ENCODE data around the gene AOAH. TPM values are rescaled to one million over a fixed set of nuclear protein-coding genes. Genes with fewer than 3 reads are reported as not detected.

The AOAH gene
- total RNA-seq, 1 experiment from 2014 or later: not detected

DNA sequence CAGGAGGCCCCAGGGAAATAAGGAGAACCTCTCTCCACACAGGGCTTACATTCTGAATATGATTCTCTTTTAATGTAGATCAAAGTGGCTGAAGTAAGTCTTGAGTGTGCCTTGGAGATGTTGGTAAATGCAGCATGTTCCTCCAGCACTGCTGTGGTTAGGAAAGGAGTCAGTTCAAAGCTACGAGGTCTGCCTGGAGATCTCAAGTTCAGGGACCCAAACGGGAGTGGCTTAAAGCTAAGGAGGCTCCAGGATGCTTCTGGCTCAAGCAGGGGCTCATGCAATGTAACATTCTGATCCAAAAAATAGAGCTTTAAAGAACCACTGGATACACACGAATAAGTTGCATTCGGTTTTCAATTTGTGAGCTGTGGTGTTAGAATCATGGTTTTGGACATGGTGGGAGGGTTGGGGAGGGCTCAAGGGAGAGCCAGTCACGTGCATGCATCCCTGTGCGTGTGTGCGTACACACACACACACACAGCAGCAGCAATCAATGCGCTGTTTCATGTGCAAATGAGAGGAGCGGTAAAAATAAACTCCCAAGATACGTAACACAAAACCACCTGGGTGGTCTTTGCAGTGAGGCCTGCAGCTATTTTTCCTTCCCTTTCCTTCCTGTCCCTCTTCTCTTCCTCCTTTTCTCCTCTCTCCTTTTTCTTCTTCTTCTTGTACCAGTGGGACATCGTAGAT is 70.5 kb downstream of the AOAH start:
- no TSS peak for BruUV-seq (replicated peaks)
- H3K4me3 Mint-ChIP-seq (ENCODE audit: unreplicated experiment): no peak overlapping the region
- DNase-seq (ENCODE audit: unreplicated experiment): no peak
- POLR2A ChIA-PET: interaction anchor here (0.6 to 1.0 kb wide), 3 partner anchors 15 to 28 kb away, joined by 3 read pairs; no protein-coding TSS in a partner anchor
- CTCF ChIA-PET: interaction anchor here (0.8 to 1.5 kb wide), 3 partner anchors 13 to 164 kb away, joined by 3 read pairs; no protein-coding TSS in a partner anchor
- peak overlapping the region; percentile 27 for H3K27ac Mint-ChIP-seq (ENCODE audit: low read depth, unreplicated experiment)
- intact Hi-C loops (cut with micrococcal nuclease): no loop called here
- peaks cover 6% of the 10 kb centered on the region for H3K36me3 Mint-ChIP-seq (ENCODE audit: insufficient read depth, unreplicated experiment)
- peaks cover 34% of the 10 kb centered on the region for H3K4me1 Mint-ChIP-seq (ENCODE audit: insufficient read depth, unreplicated experiment)
- no peaks in the 10 kb centered on the region for H3K9me3 Mint-ChIP-seq (ENCODE audit: unreplicated experiment)
- no peak for TF ChIP-seq CTCF (IDR thresholded peaks at IDR 0.05; ENCODE audit: unreplicated experiment)
- H3K27me3 Mint-ChIP-seq (ENCODE audit: insufficient read depth, unreplicated experiment): no peaks in the 10 kb centered on the region

DNA sequence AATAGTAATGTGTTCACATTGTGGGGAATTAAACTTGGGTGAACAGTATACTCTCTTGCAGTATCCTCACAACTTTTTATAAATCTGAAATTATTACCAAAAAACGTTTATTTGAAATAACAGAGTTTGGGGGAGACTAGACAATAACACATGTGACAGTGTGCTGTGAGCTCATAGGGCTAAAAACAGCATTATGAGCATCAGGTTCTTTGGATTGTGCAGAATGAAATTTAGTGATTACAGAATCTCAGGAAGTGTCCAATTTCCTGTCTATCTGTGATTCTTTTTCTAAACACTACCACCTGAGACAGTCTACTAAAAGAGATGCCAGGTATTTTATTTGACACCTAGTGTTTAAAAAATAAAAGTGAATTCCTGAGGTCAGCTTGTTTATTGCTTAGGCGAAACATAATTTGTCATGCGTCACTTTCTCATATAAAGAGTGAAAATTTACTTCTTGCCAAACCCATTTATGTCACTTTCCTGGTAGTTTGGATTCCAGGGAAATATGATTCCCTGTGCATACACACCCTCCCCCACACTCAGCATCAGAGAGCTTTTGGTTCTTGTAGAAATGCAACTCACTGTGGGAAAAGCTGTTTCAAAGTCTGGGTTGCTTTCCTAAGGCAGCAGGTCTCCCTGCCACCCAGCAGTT is 71.2 kb downstream of the AOAH start:
- Mint-ChIP-seq H3K4me1 (ENCODE audit: insufficient read depth, unreplicated experiment) (peaks cover 31% of the 10 kb centered on the region), H3K9me3 (ENCODE audit: unreplicated experiment) (no peaks in the 10 kb centered on the region), H3K27me3 (ENCODE audit: insufficient read depth, unreplicated experiment) (no peaks in the 10 kb centered on the region), H3K27ac (ENCODE audit: low read depth, unreplicated experiment) (peak overlapping the region; percentile 27), H3K4me3 (ENCODE audit: unreplicated experiment) (no peak overlapping the region), H3K36me3 (ENCODE audit: insufficient read depth, unreplicated experiment) (peaks cover 6% of the 10 kb centered on the region)
- ChIA-PET CTCF (interaction anchor here (0.8 to 1.5 kb wide), 3 partner anchors 12 to 163 kb away, joined by 3 read pairs; no protein-coding TSS in a partner anchor), POLR2A (interaction anchor here (0.6 to 1.0 kb wide), 3 partner anchors 15 to 27 kb away, joined by 3 read pairs; no protein-coding TSS in a partner anchor)
- BruUV-seq (replicated peaks): no TSS peak
- intact Hi-C loops (cut with micrococcal nuclease): no loop called here
- peak; percentile 81 for DNase-seq (ENCODE audit: unreplicated experiment)
- no peak for TF ChIP-seq CTCF (IDR thresholded peaks at IDR 0.05; ENCODE audit: unreplicated experiment)

GRCh38 chr7:36652431-36652830 is 71.9 kb downstream of the AOAH start:
- TF ChIP-seq CTCF (IDR thresholded peaks at IDR 0.05; ENCODE audit: unreplicated experiment): no peak
- H3K4me1 Mint-ChIP-seq (ENCODE audit: insufficient read depth, unreplicated experiment): peaks cover 31% of the 10 kb centered on the region
- no TSS peak for BruUV-seq (replicated peaks)
- H3K36me3 Mint-ChIP-seq (ENCODE audit: insufficient read depth, unreplicated experiment): peaks cover 6% of the 10 kb centered on the region
- H3K27ac Mint-ChIP-seq (ENCODE audit: low read depth, unreplicated experiment): peak overlapping the region; percentile 73
- intact Hi-C loops (cut with micrococcal nuclease): no loop called here
- POLR2A ChIA-PET: no interaction called here
- H3K4me3 Mint-ChIP-seq (ENCODE audit: unreplicated experiment): no peak overlapping the region
- no peaks in the 10 kb centered on the region for H3K27me3 Mint-ChIP-seq (ENCODE audit: insufficient read depth, unreplicated experiment)
- DNase-seq (ENCODE audit: unreplicated experiment): no peak
- no peaks in the 10 kb centered on the region for H3K9me3 Mint-ChIP-seq (ENCODE audit: unreplicated experiment)
- CTCF ChIA-PET: no interaction called here

- Mint-ChIP-seq H3K36me3 (ENCODE audit: insufficient read depth, unreplicated experiment) (peaks cover 6% of the 10 kb centered on the region), H3K27ac (ENCODE audit: low read depth, unreplicated experiment) (peak overlapping the region; percentile 73), H3K27me3 (ENCODE audit: insufficient read depth, unreplicated experiment) (no peaks in the 10 kb centered on the region), H3K4me1 (ENCODE audit: insufficient read depth, unreplicated experiment) (peaks cover 31% of the 10 kb centered on the region), H3K4me3 (ENCODE audit: unreplicated experiment) (no peak overlapping the region), H3K9me3 (ENCODE audit: unreplicated experiment) (no peaks in the 10 kb centered on the region)
- no peak for TF ChIP-seq CTCF (IDR thresholded peaks at IDR 0.05; ENCODE audit: unreplicated experiment)
- no TSS peak for BruUV-seq (replicated peaks)
- CTCF ChIA-PET: interaction anchor here (0.6 to 1.1 kb wide), 5 partner anchors 19 to 577 kb away, joined by 3 to 4 read pairs (median 3); no protein-coding TSS in a partner anchor
- intact Hi-C loops (cut with micrococcal nuclease): no loop called here
- DNase-seq (ENCODE audit: unreplicated experiment): peak; percentile 67
- POLR2A ChIA-PET: interaction anchor here (1.1 kb wide), 1 partner anchor 85 kb away, joined by 4 read pairs; no protein-coding TSS in a partner anchor
Measured at GRCh38 chr7:36651404-36651803, 72.9 kb downstream of the AOAH start.
